Tibial artery (tissue), 4 donors: ENCODE data around the gene MLLT3.

ENCODE experiments used
- DNase-seq, 2 donors: peaks; one replicate each; pipeline ENCODE4 v3.0.0-alpha.2; 2019
- H3K27ac ChIP-seq, 2 donors: fragments of 200-600 bp; sonication (generic) in 1 of 2; 1 replicate in 1 of 2; 2 replicates in 1 of 2; pipeline ENCODE4 v1.5.1; 2018 to 2019; ENCODE audit warnings: mild to moderate bottlenecking in 1 of 2
- H3K27me3 ChIP-seq, 2 donors: fragments of 200-600 bp; sonication (generic) in 1 of 2; one replicate each; pipeline versions ENCODE4 v1.5.1 to v1.6.0; 2016 to 2019
- H3K36me3 ChIP-seq, 3 donors: fragments of 200-600 bp; sonication (generic) in 2 of 3; one replicate each; pipeline ENCODE4 v1.5.1; 2016 to 2019; ENCODE audit warnings: mild to moderate bottlenecking in 2 of 3
- H3K4me1 ChIP-seq, 4 donors: fragments of 200-600 bp; sonication (generic) in 2 of 4; 1 replicate in 3 of 4; 2 replicates in 1 of 4; pipeline ENCODE4 v1.5.1; 2016 to 2019
- H3K4me3 ChIP-seq, 2 donors: fragments of 200-600 bp; sonication (generic) in 1 of 2; 1 replicate in 1 of 2; 2 replicates in 1 of 2; pipeline ENCODE4 v1.5.1; 2018 to 2019; ENCODE audit warnings: mild to moderate bottlenecking in 2 of 2
- H3K9me3 ChIP-seq, 3 donors: fragments of 200-600 bp; sonication (generic) in 1 of 3; one replicate each; pipeline ENCODE4 v1.5.1; 2016 to 2019
- intact Hi-C: fragments of 100-400 bp; cut with DNase I; formaldehyde crosslinking; loops from one replicate; pipeline ENCODE4 v1.15.0; 2023; ENCODE audit warnings: low total_unique reads
- TF ChIP-seq, protein P1 (sequence below), 2 experiments: fragments of 200-600 bp in 1 of 2; fragments of 450-650 bp in 1 of 2; IDR thresholded peaks; one replicate each; pipeline ENCODE4 v1.5.1; 2017 to 2019; ENCODE audit warnings: antibody characterized with exemption in 2 of 2, mild to moderate bottlenecking in 1 of 2, moderate library complexity in 1 of 2

MLLT3 gene

DNA sequence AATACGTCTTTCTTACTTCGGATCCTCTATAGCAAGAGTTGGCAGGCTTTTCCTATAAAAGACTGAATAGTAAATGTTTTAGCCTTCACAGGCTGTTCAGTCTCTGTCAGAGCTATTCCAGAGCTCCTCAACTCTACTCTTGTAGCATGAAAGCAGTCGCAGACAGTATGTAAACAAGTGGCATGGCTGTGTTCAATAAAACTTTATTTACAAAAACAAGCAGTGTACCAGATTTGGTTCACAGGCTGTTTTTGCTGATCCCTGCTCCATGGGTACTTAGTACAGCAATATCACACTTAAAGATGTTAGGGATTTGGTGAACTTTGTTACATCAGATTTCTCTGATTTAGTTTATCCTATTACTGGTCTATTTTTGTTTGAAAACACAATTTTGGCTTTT is 235.2 kb downstream of the MLLT3 start:
- TF ChIP-seq, protein P1, sequence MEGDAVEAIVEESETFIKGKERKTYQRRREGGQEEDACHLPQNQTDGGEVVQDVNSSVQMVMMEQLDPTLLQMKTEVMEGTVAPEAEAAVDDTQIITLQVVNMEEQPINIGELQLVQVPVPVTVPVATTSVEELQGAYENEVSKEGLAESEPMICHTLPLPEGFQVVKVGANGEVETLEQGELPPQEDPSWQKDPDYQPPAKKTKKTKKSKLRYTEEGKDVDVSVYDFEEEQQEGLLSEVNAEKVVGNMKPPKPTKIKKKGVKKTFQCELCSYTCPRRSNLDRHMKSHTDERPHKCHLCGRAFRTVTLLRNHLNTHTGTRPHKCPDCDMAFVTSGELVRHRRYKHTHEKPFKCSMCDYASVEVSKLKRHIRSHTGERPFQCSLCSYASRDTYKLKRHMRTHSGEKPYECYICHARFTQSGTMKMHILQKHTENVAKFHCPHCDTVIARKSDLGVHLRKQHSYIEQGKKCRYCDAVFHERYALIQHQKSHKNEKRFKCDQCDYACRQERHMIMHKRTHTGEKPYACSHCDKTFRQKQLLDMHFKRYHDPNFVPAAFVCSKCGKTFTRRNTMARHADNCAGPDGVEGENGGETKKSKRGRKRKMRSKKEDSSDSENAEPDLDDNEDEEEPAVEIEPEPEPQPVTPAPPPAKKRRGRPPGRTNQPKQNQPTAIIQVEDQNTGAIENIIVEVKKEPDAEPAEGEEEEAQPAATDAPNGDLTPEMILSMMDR (IDR thresholded peaks at IDR 0.05), result no peak
- Histone ChIP-seq H3K9me3 (no peaks in the 10 kb centered on the region), H3K4me3 (no peak overlapping the region), H3K27ac (no peak overlapping the region), H3K27me3 (no peaks in the 10 kb centered on the region), H3K4me1 (no peaks in the 10 kb centered on the region), H3K36me3 (no peaks in the 10 kb centered on the region)
- DNase-seq, result no peak
- intact Hi-C loops, result no loop called here

DNA sequence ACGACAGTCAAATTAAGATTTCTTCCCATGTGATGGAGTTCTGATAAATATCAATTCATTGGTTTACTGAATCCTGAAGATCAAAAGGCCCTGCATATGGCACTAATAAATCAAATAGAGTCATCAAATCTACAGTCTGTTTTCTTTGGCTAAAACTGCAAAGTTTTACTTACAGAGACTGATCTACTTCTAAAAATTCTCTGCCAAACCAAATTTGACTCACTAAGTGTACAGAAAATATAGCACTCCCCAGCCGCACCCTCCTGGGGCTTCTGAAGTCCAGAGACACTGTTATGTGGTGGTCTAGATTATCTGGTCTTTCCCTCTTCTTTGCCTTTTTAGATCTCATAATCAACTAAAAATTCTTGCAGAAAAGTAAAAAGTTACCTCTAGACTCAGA is 237.7 kb downstream of the MLLT3 start:
- H3K27ac ChIP-seq, result no peak overlapping the region
- intact Hi-C loops, result no loop called here
- DNase-seq, result no peak
- TF ChIP-seq, protein P1 (IDR thresholded peaks at IDR 0.05), result no peak
- no peak overlapping the region for H3K4me3 ChIP-seq
- H3K9me3 ChIP-seq, result no peaks in the 10 kb centered on the region
- H3K36me3 ChIP-seq, result no peaks in the 10 kb centered on the region
- H3K4me1 ChIP-seq, result no peaks in the 10 kb centered on the region
- H3K27me3 ChIP-seq, result no peaks in the 10 kb centered on the region

DNA sequence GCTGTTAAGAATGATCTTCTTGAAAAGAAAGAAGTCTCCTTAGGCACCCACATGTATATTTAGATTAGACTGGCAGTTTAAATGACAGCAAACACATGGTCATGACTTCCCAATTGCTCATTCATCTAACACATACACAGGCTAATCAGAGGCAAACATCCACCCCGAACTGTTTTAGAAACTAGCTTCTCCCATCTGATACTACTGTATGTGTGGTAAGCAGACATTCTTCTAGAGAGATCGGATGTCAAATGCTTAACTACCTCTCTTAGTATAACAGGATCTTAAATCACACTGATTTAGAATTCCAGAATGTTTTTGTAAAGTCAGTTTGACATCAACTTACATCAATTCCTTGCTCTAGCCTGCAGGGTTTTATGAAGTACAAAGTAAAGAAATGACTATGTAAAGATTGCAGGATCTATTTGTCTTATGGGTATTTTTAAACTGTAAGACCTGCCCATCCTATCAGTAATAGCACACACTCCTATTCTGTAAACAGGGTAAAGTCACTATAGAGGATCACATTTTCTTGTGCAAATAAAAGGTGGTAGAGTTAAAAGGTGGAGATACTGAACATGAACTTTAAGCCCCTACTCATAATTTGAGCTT is 239.7 kb downstream of the MLLT3 start:
- intact Hi-C loops, result no loop called here
- TF ChIP-seq, protein P1 (IDR thresholded peaks at IDR 0.05), result no peak
- Histone ChIP-seq H3K27ac (no peak overlapping the region), H3K27me3 (no peaks in the 10 kb centered on the region), H3K9me3 (no peaks in the 10 kb centered on the region), H3K4me1 (no peaks in the 10 kb centered on the region), H3K4me3 (no peak overlapping the region), H3K36me3 (no peaks in the 10 kb centered on the region)
- DNase-seq, result no peak

DNA sequence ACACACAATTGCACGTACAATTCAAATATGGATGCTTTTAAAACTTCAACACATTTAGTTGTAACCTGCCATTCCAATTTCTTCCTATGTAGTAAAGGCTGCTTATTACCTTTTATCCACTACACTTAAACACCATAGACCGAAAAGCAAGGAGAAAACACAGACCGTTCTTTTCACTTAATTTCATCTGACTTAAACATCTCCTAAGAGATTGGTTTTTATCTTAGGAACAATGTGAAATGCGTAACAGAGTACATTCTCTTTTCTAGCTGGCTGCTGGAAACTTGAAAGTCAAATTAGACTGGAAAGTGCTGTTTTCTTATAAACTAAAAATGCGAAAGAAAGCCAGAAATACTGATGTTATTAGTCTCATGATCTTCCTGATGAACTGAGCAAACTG is 241.8 kb downstream of the MLLT3 start:
- Histone ChIP-seq H3K27ac (no peak overlapping the region), H3K9me3 (no peaks in the 10 kb centered on the region), H3K4me1 (no peaks in the 10 kb centered on the region), H3K36me3 (no peaks in the 10 kb centered on the region), H3K4me3 (no peak overlapping the region), H3K27me3 (no peaks in the 10 kb centered on the region)
- DNase-seq, result no peak
- intact Hi-C loops, result no loop called here
- TF ChIP-seq, protein P1 (IDR thresholded peaks at IDR 0.05), result no peak

DNA sequence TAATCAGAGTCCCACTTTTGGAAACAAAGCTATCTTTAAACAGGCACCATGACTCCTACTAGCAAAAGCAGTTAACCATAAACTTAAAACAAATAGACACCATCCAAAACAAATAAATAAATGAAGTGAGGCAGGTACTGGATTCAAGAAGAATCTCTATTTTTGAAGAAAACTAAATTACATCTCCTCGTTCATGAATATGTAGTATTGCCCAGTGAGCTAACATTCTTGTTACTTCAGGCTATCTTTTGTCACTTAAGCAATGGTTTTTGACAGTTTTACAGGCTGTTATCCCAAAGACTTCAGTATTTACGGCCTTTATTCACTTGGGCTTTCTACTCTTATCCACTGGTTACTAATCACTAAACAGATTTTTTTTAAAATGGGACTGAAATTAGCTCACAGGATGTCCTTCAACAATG is 242.5 kb downstream of the MLLT3 start:
- no peaks in the 10 kb centered on the region for H3K9me3 ChIP-seq
- H3K27ac ChIP-seq, result no peak overlapping the region
- TF ChIP-seq, protein P1 (IDR thresholded peaks at IDR 0.05), result no peak
- no peaks in the 10 kb centered on the region for H3K27me3 ChIP-seq
- intact Hi-C loops, result no loop called here
- no peaks in the 10 kb centered on the region for H3K4me1 ChIP-seq
- no peak for DNase-seq
- no peak overlapping the region for H3K4me3 ChIP-seq
- no peaks in the 10 kb centered on the region for H3K36me3 ChIP-seq

DNA sequence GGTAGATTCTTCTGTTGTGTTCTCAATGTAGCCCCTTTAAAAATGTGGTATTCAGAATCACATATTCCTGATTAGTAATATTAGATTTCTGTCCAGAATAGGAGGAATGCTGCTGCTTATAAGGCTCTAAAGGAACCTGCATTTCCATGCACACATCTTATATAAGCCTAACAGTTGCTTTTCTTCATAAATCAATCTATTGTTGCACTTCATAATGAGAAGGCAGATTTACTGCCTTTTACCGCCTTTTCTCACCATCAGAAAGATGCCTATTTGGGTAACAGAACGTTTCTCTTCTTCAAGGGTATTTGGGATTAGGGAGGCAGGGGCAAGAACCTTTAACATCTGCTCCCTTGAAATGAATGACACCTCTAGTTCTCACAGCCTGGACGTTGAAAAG is 243.4 kb downstream of the MLLT3 start:
- no peak overlapping the region for H3K4me3 ChIP-seq
- no peak for DNase-seq
- H3K4me1 ChIP-seq, result no peaks in the 10 kb centered on the region
- TF ChIP-seq, protein P1 (IDR thresholded peaks at IDR 0.05), result no peak
- no peaks in the 10 kb centered on the region for H3K27me3 ChIP-seq
- H3K36me3 ChIP-seq, result no peaks in the 10 kb centered on the region
- H3K27ac ChIP-seq, result no peak overlapping the region
- H3K9me3 ChIP-seq, result no peaks in the 10 kb centered on the region
- intact Hi-C loops, result no loop called here
